ENCODE data around the gene STXBP3.

GRCh38 chr1:108745980-108746381 is 493 bp upstream of the STXBP3 start:
- TF ChIP-seq CTCF (IDR thresholded peaks at IDR 0.05 in 8 of 11, conservative IDR thresholded peaks at IDR 0.05 in 3 of 11): no peak
- no peak for TF ChIP-seq POLR2A (IDR thresholded peaks at IDR 0.05)
- TF ChIP-seq POLR2AphosphoS5 (IDR thresholded peaks at IDR 0.05): no peak

Data from spleen (tissue), 7 donors.